DND-41 (cell line): ENCODE data around the gene TPX2.

Experiments
- CTCF ChIP-seq: IDR thresholded peaks from 2 replicates; pipeline ENCODE4 v1.5.1; 2012; ENCODE audit warnings: borderline replicate concordance, low read length, moderate library complexity, mild to moderate bottlenecking; ENCODE audit not compliant: poor library complexity, severe bottlenecking; ENCODE audit errors: extremely low read depth
- EZH2 ChIP-seq: IDR thresholded peaks from 3 replicates; pipeline ENCODE4 v1.6.1; 2012; ENCODE audit warnings: borderline replicate concordance, low read depth, mild to moderate bottlenecking, moderate library complexity, low read length, inconsistent platforms; ENCODE audit not compliant: severe bottlenecking

- no peak for TF ChIP-seq CTCF
- TF ChIP-seq EZH2, result no peak
Measured at GRCh38 chr20:31826074-31826473, 87.0 kb downstream of the TPX2 start.
